ENCODE results near the gene FBN2. TPM values are rescaled to one million over a fixed set of nuclear protein-coding genes. Genes with fewer than 3 reads are reported as not detected.
A peak's percentile ranks its signal among the peaks of the same experiment; 100 is the strongest.

FBN2 gene
- total and polyA plus RNA-seq, 11 donors: 7.4 to 28.0 (median 9.7) TPM

DNA sequence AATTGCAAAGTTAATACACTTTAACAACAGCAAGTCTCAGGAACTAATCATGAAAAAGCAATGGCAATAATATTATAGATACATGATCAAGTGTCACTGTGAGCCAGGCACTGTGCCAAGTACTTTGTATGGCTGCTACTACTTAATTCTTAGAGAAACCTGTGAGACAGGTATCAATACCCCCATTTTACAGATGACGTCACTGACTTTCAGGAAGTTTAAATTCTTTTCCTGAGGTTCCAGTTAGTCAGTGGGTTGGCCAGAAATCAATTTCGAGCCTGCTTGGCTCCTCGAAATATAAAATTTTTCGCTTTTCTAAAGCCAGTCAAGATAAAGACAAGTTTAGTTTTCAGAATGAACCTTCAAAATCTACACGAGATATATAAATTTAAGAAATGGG is 324.2 kb downstream of the FBN2 start:
- no peak overlapping the region for H3K4me3 ChIP-seq
- ATAC-seq (no peak), DNase-seq (no peak)
- no peaks in the 10 kb centered on the region for H3K27me3 ChIP-seq
- no peaks in the 10 kb centered on the region for H3K36me3 ChIP-seq
- peaks cover 0 to 11% (median 3%) of the 10 kb centered on the region in 12 donors for H3K4me1 ChIP-seq
- intact Hi-C loops (cut with DNase I): loop anchor here (1.0 to 10.0 kb wide), 12 partner anchors 51 to 1558 kb away; no protein-coding TSS in a partner anchor
- no peak for TF ChIP-seq POLR2A (IDR thresholded peaks at IDR 0.05)
- H3K9me3 ChIP-seq: no peaks in the 10 kb centered on the region
- H3K27ac ChIP-seq: no peak overlapping the region
- 72 to 84% (median 79%) methylated on average over 5 of the region's 5 CpGs for WGBS, 4 donors

DNA sequence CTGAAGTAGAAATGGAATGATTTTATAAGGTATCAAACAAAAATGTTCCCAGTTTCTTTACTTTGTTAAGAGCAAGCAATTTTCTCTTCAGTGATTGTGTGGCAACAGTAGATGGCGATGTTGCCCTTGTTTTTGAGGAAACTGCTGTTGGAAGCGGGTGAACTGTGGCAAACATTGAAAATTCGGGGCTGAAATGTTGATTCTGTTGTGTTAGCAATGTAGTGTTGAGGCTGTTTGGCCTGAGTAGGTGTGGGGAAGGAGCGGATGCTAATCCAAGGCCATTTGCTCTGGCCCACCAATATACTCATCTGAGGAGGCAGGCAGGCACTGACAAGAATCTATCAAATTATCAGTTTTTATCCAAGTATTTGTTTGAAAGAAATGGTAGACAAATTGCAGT is 324.7 kb downstream of the FBN2 start:
- H3K36me3 ChIP-seq: no peaks in the 10 kb centered on the region
- 6 to 10% (median 7%) methylated on average over 4 of the region's 4 CpGs for WGBS, 4 donors
- H3K9me3 ChIP-seq: no peaks in the 10 kb centered on the region
- no peaks in the 10 kb centered on the region for H3K27me3 ChIP-seq
- TF ChIP-seq, protein P1, sequence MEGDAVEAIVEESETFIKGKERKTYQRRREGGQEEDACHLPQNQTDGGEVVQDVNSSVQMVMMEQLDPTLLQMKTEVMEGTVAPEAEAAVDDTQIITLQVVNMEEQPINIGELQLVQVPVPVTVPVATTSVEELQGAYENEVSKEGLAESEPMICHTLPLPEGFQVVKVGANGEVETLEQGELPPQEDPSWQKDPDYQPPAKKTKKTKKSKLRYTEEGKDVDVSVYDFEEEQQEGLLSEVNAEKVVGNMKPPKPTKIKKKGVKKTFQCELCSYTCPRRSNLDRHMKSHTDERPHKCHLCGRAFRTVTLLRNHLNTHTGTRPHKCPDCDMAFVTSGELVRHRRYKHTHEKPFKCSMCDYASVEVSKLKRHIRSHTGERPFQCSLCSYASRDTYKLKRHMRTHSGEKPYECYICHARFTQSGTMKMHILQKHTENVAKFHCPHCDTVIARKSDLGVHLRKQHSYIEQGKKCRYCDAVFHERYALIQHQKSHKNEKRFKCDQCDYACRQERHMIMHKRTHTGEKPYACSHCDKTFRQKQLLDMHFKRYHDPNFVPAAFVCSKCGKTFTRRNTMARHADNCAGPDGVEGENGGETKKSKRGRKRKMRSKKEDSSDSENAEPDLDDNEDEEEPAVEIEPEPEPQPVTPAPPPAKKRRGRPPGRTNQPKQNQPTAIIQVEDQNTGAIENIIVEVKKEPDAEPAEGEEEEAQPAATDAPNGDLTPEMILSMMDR (IDR thresholded peaks at IDR 0.05): peak; percentile 59 to 88 (median 77)
- no peak for TF ChIP-seq POLR2A (IDR thresholded peaks at IDR 0.05)
- no peak overlapping the region for H3K4me3 ChIP-seq
- no peak overlapping the region for H3K27ac ChIP-seq
- ATAC-seq: peak in 2 of 4 donors; percentile 4 to 41
- intact Hi-C loops (cut with DNase I): loop anchor here (1.0 to 10.0 kb wide), 11 partner anchors 51 to 1559 kb away; no protein-coding TSS in a partner anchor
- H3K4me1 ChIP-seq: peaks cover 0 to 11% (median 3%) of the 10 kb centered on the region in 12 donors
- peak in 4 of 5 donors; percentile 27 to 47 (median 36) for DNase-seq

DNA sequence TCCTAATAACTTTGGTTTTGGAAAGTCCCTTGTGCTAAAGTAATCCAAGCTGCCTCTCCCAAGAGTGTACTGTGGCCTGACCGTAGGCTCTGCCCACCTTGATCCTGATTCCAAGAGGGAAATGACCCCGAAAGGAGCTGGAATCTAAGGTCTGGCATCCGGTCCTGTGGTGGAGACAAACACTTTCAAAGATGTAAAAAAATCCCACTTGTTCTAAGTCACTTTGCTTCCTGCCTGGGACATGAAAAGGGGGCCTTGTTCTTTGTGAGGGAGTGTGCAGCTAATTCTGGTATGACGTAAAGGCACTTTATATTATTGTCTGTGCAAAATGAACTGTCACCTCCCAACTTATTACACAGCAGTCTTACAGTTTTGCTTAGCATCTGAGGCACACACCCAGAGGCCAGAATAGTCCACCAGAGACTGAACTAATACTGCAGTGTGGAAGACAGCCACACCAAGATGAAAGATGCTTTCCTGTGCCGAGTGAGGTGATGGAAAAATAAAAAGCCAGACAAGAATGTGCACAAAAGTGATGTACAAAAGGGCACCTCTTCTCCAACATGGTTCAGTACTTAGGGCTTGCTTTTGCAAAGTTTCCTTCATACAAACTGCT is 325.7 kb downstream of the FBN2 start:
- Histone ChIP-seq H3K27me3 (no peaks in the 10 kb centered on the region), H3K36me3 (no peaks in the 10 kb centered on the region), H3K27ac (no peak overlapping the region), H3K9me3 (no peaks in the 10 kb centered on the region), H3K4me3 (no peak overlapping the region), H3K4me1 (peaks cover 0 to 7% (median under 1%) of the 10 kb centered on the region in 12 donors)
- ATAC-seq (no peak), DNase-seq (no peak)
- intact Hi-C loops (cut with DNase I): loop anchor here in 9 of 10 donors (2.0 to 10.0 kb wide), 10 partner anchors 53 to 1560 kb away; no protein-coding TSS in a partner anchor
- 53 to 71% (median 58%) methylated on average over 5 of the region's 5 CpGs for WGBS, 4 donors
- no peak for TF ChIP-seq POLR2A (IDR thresholded peaks at IDR 0.05)
- TF ChIP-seq, protein P1 (IDR thresholded peaks at IDR 0.05): no peak

DNA sequence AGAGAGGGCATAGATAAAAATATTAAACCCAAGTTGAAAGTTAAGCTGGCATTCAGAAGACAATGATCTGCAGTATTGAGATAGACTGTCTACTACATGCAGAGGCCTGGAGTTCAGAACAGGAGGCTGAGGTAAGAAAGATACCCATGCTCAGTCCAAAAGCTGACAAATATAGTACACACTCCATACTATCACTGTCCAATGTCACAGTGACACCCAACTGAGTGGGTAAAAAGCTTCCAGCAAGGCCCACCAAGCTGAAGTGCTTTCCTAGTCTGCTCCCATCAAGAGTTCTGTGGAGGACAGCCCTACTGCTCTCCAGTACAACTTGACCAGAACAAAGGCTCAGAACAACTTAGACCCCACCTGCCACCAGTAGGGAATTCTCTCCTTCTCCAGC is 329.6 kb downstream of the FBN2 start:
- Histone ChIP-seq H3K4me3 (no peak overlapping the region), H3K27me3 (no peaks in the 10 kb centered on the region), H3K4me1 (no peaks in the 10 kb centered on the region), H3K36me3 (no peaks in the 10 kb centered on the region), H3K27ac (no peak overlapping the region), H3K9me3 (no peaks in the 10 kb centered on the region)
- ATAC-seq: peak in 3 of 4 donors; percentile 34 to 68 (median 44)
- no peak for DNase-seq
- intact Hi-C loops (cut with DNase I): no loop called here
- TF ChIP-seq, protein P1 (IDR thresholded peaks at IDR 0.05): no peak
- TF ChIP-seq POLR2A (IDR thresholded peaks at IDR 0.05): no peak

Data from heart left ventricle (tissue), 16 donors.